Measurements from ENCODE around the gene ELOVL6. TPM values are rescaled to one million over a fixed set of nuclear protein-coding genes. Genes with fewer than 3 reads are reported as not detected.
"Not testable (repeated sequence)": the region's sequence is repeated elsewhere in the genome, so short reads cannot be mapped to it uniquely, and the experiment has no call there.

Gene ELOVL6
- total RNA-seq, 4 donors from 2014 or later: 5.5 to 12.9 (median 9.7) TPM; not detected in 1

GRCh38 chr4:110042545-110043517, 155.6 kb downstream of the ELOVL6 start:
- no peak for TF ChIP-seq POLR2A (IDR thresholded peaks at IDR 0.05)
- TF ChIP-seq CTCF (IDR thresholded peaks at IDR 0.05): no peak
- Histone ChIP-seq H3K4me3 (no peak overlapping the region), H3K27ac (no peak overlapping the region), H3K36me3 (no peaks in the 10 kb centered on the region), H3K9me3 (no peaks in the 10 kb centered on the region), H3K27me3 (no peaks in the 10 kb centered on the region), H3K4me1 (peaks cover 0 to 5% of the 10 kb centered on the region in 2 donors)
- intact Hi-C loops (cut with DNase I; ENCODE audit: low total_unique reads): loop anchor here (10.0 kb wide), 1 partner anchor 172 kb away; no protein-coding TSS in a partner anchor
- no peak for DNase-seq

GRCh38 chr4:110041735-110042134, 156.7 kb downstream of the ELOVL6 start:
- Histone ChIP-seq H3K4me1 (peaks cover 0 to 5% of the 10 kb centered on the region in 2 donors), H3K27me3 (no peaks in the 10 kb centered on the region), H3K36me3 (no peaks in the 10 kb centered on the region), H3K9me3 (no peaks in the 10 kb centered on the region), H3K27ac (no peak overlapping the region), H3K4me3 (no peak overlapping the region)
- TF ChIP-seq POLR2A (IDR thresholded peaks at IDR 0.05) (no peak), CTCF (IDR thresholded peaks at IDR 0.05) (no peak)
- DNase-seq: no peak
- intact Hi-C loops (cut with DNase I; ENCODE audit: low total_unique reads): loop anchor here (10.0 kb wide), 1 partner anchor 173 kb away; no protein-coding TSS in a partner anchor

DNA sequence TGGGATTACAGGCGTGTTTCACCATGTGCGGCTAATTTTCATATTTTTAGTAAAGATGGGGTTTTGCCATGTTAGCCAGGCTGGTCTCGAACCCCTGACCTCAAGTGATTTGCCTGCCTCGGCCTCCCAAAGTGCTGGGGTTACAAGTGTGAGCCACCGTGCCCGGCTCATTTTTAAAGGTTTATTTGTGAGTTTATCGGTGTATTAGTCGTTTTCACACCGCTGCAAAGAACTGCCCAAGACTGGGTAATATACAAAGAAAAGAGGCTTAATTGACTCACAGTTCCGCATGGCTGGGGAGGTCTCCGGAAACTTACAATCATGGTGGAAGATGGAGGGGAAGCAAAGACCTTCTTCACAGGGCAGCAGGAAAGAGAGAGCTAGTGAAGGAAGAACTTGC, 159.3 kb downstream of the ELOVL6 start:
- H3K4me1 ChIP-seq; intact Hi-C loops (cut with DNase I; ENCODE audit: low total_unique reads); H3K4me3 ChIP-seq; DNase-seq; H3K9me3 ChIP-seq; H3K27ac ChIP-seq; H3K36me3 ChIP-seq; H3K27me3 ChIP-seq: not testable (repeated sequence)

- TF ChIP-seq POLR2A (IDR thresholded peaks at IDR 0.05) (no peak), CTCF (IDR thresholded peaks at IDR 0.05) (no peak)
- intact Hi-C loops (cut with DNase I; ENCODE audit: low total_unique reads): no loop called here
- no peak overlapping the region for H3K27ac ChIP-seq
- H3K9me3 ChIP-seq: no peaks in the 10 kb centered on the region
- no peak for DNase-seq
- H3K36me3 ChIP-seq: no peaks in the 10 kb centered on the region
- no peaks in the 10 kb centered on the region for H3K27me3 ChIP-seq
- H3K4me3 ChIP-seq: no peak overlapping the region
- H3K4me1 ChIP-seq: no peaks in the 10 kb centered on the region
Observed at GRCh38 chr4:110034026-110034393, 164.4 kb downstream of the ELOVL6 start.

- H3K27me3 ChIP-seq: no peaks in the 10 kb centered on the region
Observed at GRCh38 chr4:110033355-110034025, 164.9 kb downstream of the ELOVL6 start.

More at GRCh38 chr4:110033355-110034025, 164.9 kb downstream of the ELOVL6 start:
- Histone ChIP-seq H3K4me1 (no peaks in the 10 kb centered on the region), H3K27ac (no peak overlapping the region), H3K4me3 (no peak overlapping the region), H3K36me3 (no peaks in the 10 kb centered on the region), H3K9me3 (no peaks in the 10 kb centered on the region)
- no peak for TF ChIP-seq CTCF (IDR thresholded peaks at IDR 0.05)
- no peak for TF ChIP-seq POLR2A (IDR thresholded peaks at IDR 0.05)
- no peak for DNase-seq
- intact Hi-C loops (cut with DNase I; ENCODE audit: low total_unique reads): no loop called here
